Large intestine (tissue), 3 donors: Measurements from ENCODE around the gene CNTNAP2. TPM values are rescaled to one million over a fixed set of nuclear protein-coding genes. Genes with fewer than 3 reads are reported as not detected.
"Not testable (repeated sequence)": the region's sequence is repeated elsewhere in the genome, so short reads cannot be mapped to it uniquely, and the experiment has no call there.

Source experiments
- DNase-seq, 2 donors: peaks; one replicate each; pipeline versions ENCODE4 v3.0.0 to v3.0.0-alpha.2; 2013
- H3K27ac ChIP-seq: one replicate; pipeline ENCODE4 v1.5.1; 2013; ENCODE audit warnings: low read length
- H3K27me3 ChIP-seq: 2 replicates; pipeline ENCODE4 v1.6.1; 2013; ENCODE audit warnings: low read length; ENCODE audit not compliant: control insufficient read depth, insufficient read depth
- H3K36me3 ChIP-seq: 2 replicates; pipeline ENCODE4 v1.6.1; 2013; ENCODE audit warnings: low read length; ENCODE audit not compliant: control insufficient read depth, insufficient read depth
- H3K4me1 ChIP-seq: one replicate; pipeline ENCODE4 v1.6.1; 2013; ENCODE audit warnings: low read length; ENCODE audit not compliant: control insufficient read depth, insufficient read depth
- H3K4me3 ChIP-seq: one replicate; pipeline ENCODE4 v1.5.1; 2013; ENCODE audit warnings: low read length
- H3K9me3 ChIP-seq: one replicate; pipeline ENCODE4 v1.6.1; 2013; ENCODE audit warnings: mild to moderate bottlenecking, low read depth, low read length, moderate library complexity; ENCODE audit not compliant: control insufficient read depth
- WGBS: methylation state at CpG from one replicate; pipeline ENCODE4 v1.1.5; 2013; ENCODE audit warnings: low lambda C conversion rate; ENCODE audit not compliant: insufficient coverage; 5-methylcytosine and 5-hydroxymethylcytosine counted together
- polyA plus RNA-seq: library from polyadenylated mRNA; unstranded; fragments of 120-200 nt; gene quantifications from one replicate; pipeline ENCODE4 v1.2.1, GENCODE V29; 2013

The CNTNAP2 gene
- polyA plus RNA-seq, 1 donor = 12.9 TPM

DNA sequence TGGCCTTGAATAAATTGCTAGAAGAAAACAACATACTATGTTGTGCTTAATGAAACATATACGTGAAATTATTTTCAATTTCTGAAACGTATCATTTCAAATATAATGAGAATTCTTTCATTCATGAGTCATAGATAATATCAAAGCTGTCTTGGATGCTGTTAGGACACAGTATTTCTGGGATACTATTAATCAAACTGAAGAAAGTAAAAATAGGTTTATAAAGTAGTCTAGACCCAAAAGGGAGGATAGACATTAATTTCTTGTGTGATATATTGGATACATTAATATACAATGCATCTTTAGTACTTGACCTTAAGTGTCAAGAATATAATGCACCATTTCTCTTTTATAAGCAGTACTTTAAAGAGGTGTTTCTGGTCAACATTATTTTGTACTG, 89.7 kb downstream of the CNTNAP2 start:
- 80% methylated on average over 1 of the region's 2 CpGs for WGBS
- H3K4me1 ChIP-seq = no peaks in the 10 kb centered on the region
- H3K27me3 ChIP-seq = no peaks in the 10 kb centered on the region
- no peaks in the 10 kb centered on the region for H3K9me3 ChIP-seq
- DNase-seq = no peak
- no peak overlapping the region for H3K27ac ChIP-seq
- no peak overlapping the region for H3K4me3 ChIP-seq
- H3K36me3 ChIP-seq = no peaks in the 10 kb centered on the region

GRCh38 chr7:146208492-146208891, 91.9 kb downstream of the CNTNAP2 start:
- WGBS = no CpG with 5 or more reads among the region's 1 CpG

GRCh38 chr7:146214842-146215241, 98.2 kb downstream of the CNTNAP2 start:
- H3K27me3 ChIP-seq = no peaks in the 10 kb centered on the region
- no peak for DNase-seq
- H3K36me3 ChIP-seq = no peaks in the 10 kb centered on the region
- no peaks in the 10 kb centered on the region for H3K4me1 ChIP-seq
- 92% methylated on average over 2 of the region's 4 CpGs for WGBS
- no peak overlapping the region for H3K27ac ChIP-seq
- H3K9me3 ChIP-seq = no peaks in the 10 kb centered on the region
- H3K4me3 ChIP-seq = no peak overlapping the region

More at GRCh38 chr7:146208492-146208891, 91.9 kb downstream of the CNTNAP2 start:
- no peaks in the 10 kb centered on the region for H3K4me1 ChIP-seq
- no peak overlapping the region for H3K4me3 ChIP-seq
- no peak for DNase-seq
- no peak overlapping the region for H3K27ac ChIP-seq
- H3K9me3 ChIP-seq = no peaks in the 10 kb centered on the region
- no peaks in the 10 kb centered on the region for H3K36me3 ChIP-seq
- H3K27me3 ChIP-seq = no peaks in the 10 kb centered on the region

DNA sequence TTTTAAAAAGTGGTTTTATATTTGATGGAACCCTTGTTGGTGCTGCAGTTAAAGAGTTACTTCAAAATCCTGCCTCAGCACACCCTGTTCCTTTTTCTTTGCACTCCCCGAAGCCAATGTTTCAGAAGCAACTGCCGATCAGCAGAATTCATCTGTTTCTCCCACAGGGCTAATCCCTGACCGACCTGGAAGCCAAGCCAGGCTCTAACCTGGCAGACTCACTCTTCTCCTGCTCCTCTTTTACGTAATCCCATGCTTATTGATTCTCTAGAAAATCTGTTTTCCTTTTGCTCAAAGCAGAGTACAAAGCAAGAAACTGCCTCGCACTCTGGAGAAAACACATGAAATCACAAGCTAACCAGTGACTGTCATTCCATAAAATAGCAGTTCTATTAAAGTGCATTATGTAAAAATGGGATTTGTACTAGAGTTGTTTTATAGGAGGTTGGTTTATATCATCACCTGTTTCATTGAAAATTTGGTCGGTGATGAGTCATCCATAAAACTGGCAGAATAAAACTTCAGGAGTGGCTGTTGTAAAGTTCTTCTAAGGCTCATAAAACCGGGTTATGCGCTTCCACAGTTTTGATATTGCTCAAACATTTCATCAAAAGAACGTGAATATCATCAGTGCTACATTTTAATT, 99.9 kb downstream of the CNTNAP2 start:
- Histone ChIP-seq H3K27me3 (no peaks in the 10 kb centered on the region), H3K9me3 (no peaks in the 10 kb centered on the region), H3K4me3 (no peak overlapping the region), H3K27ac (no peak overlapping the region), H3K4me1 (no peaks in the 10 kb centered on the region), H3K36me3 (no peaks in the 10 kb centered on the region)
- no peak for DNase-seq
- WGBS = 50% methylated on average over 2 of the region's 9 CpGs

DNA sequence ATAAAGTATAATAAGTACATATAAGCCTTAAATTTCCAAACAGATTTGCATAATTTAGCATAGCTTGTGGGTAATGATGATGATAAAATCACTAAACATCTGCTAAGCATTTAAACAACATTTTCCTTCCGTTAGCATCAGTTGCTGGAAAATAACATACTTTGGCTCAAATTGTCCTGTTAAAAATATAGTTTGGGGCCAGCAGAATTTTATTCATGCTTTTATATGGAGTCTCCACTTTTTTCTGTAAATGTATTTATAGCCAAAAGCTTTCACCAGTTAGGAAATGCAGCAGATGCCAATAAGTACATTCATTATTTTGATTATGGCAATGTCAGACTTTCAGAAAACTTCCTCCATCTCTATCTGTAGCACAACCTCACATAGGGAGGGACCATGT, 107.2 kb downstream of the CNTNAP2 start:
- Histone ChIP-seq H3K36me3 (no peaks in the 10 kb centered on the region), H3K27me3 (no peaks in the 10 kb centered on the region), H3K4me3 (no peak overlapping the region), H3K9me3 (no peaks in the 10 kb centered on the region), H3K27ac (no peak overlapping the region), H3K4me1 (no peaks in the 10 kb centered on the region)
- no peak for DNase-seq
- no CpG with 5 or more reads among the region's 1 CpG for WGBS

DNA sequence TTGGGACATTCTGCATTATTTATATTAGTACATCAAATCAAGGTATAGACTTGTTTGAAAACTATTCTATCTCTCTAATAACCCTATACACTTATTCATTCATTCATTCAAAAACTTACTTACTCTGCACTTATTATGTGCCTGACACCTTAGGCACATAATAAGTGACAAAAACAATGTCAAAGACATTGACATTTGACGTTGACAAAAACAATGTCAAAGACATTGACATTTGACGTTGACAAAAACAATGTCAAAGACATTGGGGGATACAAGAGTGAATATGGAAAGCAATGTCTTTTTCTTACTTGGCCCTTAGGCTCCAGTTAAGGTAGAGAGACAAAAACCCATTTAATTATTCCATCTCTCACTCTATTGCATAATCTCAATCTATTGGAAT, 116.0 kb downstream of the CNTNAP2 start:
- WGBS = 63% methylated on average over 1 of the region's 2 CpGs

DNA sequence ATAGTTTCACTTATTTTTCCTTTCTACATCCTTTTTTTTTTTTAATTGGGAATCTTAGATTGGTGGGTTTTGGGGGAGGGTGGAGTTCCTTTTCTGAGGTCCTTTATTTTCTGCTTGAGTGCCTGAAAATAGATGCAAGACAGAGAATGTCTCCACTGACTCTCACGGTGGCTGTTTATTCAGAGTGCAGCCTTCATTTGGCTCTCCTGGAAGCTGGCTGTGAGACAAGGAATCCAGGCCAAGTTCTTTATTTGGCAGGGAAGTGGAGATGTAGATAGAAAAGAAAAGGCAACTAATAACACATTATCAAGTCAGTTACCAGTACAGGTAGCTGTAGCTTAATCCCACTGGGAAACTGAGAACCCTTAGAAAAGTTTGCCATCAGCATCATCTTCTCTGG, 118.6 kb downstream of the CNTNAP2 start:
- no peak for DNase-seq
- Histone ChIP-seq H3K9me3 (no peaks in the 10 kb centered on the region), H3K27me3 (no peaks in the 10 kb centered on the region), H3K4me1 (no peaks in the 10 kb centered on the region), H3K27ac (no peak overlapping the region), H3K36me3 (no peaks in the 10 kb centered on the region), H3K4me3 (no peak overlapping the region)
- WGBS = no CpG with 5 or more reads among the region's 1 CpG

More for the DNA sequence above, 116.0 kb downstream of the CNTNAP2 start:
- Histone ChIP-seq H3K4me1 (no peaks in the 10 kb centered on the region), H3K9me3 (no peaks in the 10 kb centered on the region), H3K27ac (no peak overlapping the region), H3K27me3 (no peaks in the 10 kb centered on the region), H3K36me3 (no peaks in the 10 kb centered on the region), H3K4me3 (no peak overlapping the region)
- DNase-seq = no peak

DNA sequence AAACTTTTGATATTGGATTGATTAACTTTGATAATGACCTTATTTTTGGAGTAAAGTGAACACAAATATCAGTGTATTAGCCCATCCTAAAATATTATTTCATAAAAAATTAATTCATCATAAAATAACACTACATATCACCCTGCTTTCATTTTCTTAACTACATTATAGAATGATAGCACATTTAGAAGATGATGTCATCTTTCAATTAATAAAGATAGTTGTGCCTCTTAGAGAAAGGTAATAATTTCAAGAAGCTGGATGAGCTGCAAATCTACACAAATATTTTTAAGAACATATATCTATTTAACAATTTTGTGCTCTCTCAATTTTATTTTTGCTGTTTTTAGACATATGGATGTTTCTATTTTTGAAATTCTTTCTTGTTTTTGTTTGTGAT, 126.1 kb downstream of the CNTNAP2 start:
- Histone ChIP-seq H3K27me3 (no peaks in the 10 kb centered on the region), H3K36me3 (no peaks in the 10 kb centered on the region), H3K9me3 (no peaks in the 10 kb centered on the region), H3K27ac (no peak overlapping the region), H3K4me1 (no peaks in the 10 kb centered on the region), H3K4me3 (no peak overlapping the region)
- no peak for DNase-seq

- H3K36me3 ChIP-seq, H3K4me1 ChIP-seq, H3K9me3 ChIP-seq, H3K27me3 ChIP-seq, H3K27ac ChIP-seq, DNase-seq, H3K4me3 ChIP-seq: not testable (repeated sequence)
- 10% methylated on average over 10 of the region's 15 CpGs for WGBS
These were observed 131.4 kb downstream of the CNTNAP2 start for GRCh38 chr7:146247991-146248390.

GRCh38 chr7:146248744-146249143, 132.1 kb downstream of the CNTNAP2 start:
- WGBS = 0% methylated on average over 2 of the region's 7 CpGs
- H3K36me3 ChIP-seq, H3K4me1 ChIP-seq, H3K4me3 ChIP-seq, DNase-seq, H3K9me3 ChIP-seq, H3K27ac ChIP-seq, H3K27me3 ChIP-seq: not testable (repeated sequence)

DNA sequence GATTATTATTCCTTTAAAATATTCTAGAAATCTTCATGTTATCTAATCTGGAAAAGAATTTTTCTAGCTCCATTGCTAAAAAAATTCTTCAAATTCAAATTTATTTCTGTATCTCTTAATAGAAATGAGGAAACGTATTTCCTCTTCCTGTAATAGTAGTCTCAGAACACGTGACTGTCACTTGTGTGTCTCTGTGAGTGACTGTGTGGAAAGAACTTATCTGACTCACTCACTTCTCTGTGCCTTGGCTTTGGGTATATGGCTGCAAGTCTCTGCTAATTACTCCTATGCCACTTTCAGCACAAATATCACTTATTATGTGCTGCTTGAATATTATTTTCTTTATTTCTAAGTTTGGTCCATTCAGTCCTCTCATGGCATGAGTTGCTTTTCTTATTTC, 132.7 kb downstream of the CNTNAP2 start:
- Histone ChIP-seq H3K36me3 (no peaks in the 10 kb centered on the region), H3K27me3 (no peaks in the 10 kb centered on the region), H3K27ac (no peak overlapping the region), H3K4me3 (no peak overlapping the region), H3K4me1 (no peaks in the 10 kb centered on the region), H3K9me3 (no peaks in the 10 kb centered on the region)
- DNase-seq = no peak
- WGBS = 80% methylated on average over 2 of the region's 2 CpGs
